Body of pancreas (tissue), 4 donors: Measurements from ENCODE around the gene INPP5B.

Experiments
- CTCF ChIP-seq, 7 experiments: fragments of 450-650 bp in 4 of 7; fragments of 200-600 bp in 3 of 7; sonication (generic) in 3 of 7; IDR thresholded peaks; one replicate each; pipeline ENCODE4 v1.5.1; 2016 to 2019; ENCODE audit warnings: antibody characterized with exemption in 7 of 7
- POLR2A ChIP-seq, 3 donors: fragments of 450-650 bp; IDR thresholded peaks; one replicate each; pipeline ENCODE4 v1.6.1; 2016; ENCODE audit warnings: antibody characterized with exemption in 3 of 3, mild to moderate bottlenecking in 2 of 3

GRCh38 chr1:37930246-37931101, 16.4 kb downstream of the INPP5B start:
- TF ChIP-seq POLR2A (IDR thresholded peaks at IDR 0.05): no peak
- TF ChIP-seq CTCF (IDR thresholded peaks at IDR 0.05): no peak
